Measurements from ENCODE around the gene PFDN2.
A peak's percentile ranks its signal among the peaks of the same experiment; 100 is the strongest.

PFDN2 gene

GRCh38 chr1:161117759-161118581 lies at the start of gene PFDN2, which contains the start of gene NIT1:
Gene PFDN2 (minus strand): TSS chr1:161118037. CDS start chr1:161118026, 11 bp downstream.
Gene NIT1 (plus strand): TSS chr1:161118105. CDS start chr1:161118177, 72 bp downstream.
- no peak for TF ChIP-seq CTCF (IDR thresholded peaks at IDR 0.05; ENCODE audit: extremely low read depth, missing control alignments)
- peak; percentile 91 for DNase-seq (ENCODE audit: low spot score)

- DNase-seq (ENCODE audit: low spot score) = no peak
- TF ChIP-seq CTCF (IDR thresholded peaks at IDR 0.05; ENCODE audit: extremely low read depth, missing control alignments) = no peak
Measured at GRCh38 chr1:161166669-161167548, 49.1 kb upstream of the PFDN2 start.

GRCh38 chr1:161165742-161166668 lies 48.2 kb upstream of the PFDN2 start, which contains the start of gene PPOX:
Gene PPOX (plus strand): TSS chr1:161166426. CDS start chr1:161166848, 422 bp downstream.
- TF ChIP-seq CTCF (IDR thresholded peaks at IDR 0.05; ENCODE audit: extremely low read depth, missing control alignments) = peak; percentile 37
- peak; percentile 90 for DNase-seq (ENCODE audit: low spot score)

- no peak for DNase-seq (ENCODE audit: low spot score)
- no peak for TF ChIP-seq CTCF (IDR thresholded peaks at IDR 0.05; ENCODE audit: extremely low read depth, missing control alignments)
Measured at GRCh38 chr1:161164901-161165610, 47.2 kb upstream of the PFDN2 start.

- no peak for DNase-seq (ENCODE audit: low spot score)
- TF ChIP-seq CTCF (IDR thresholded peaks at IDR 0.05; ENCODE audit: extremely low read depth, missing control alignments) = no peak
Measured at GRCh38 chr1:161163793-161164192, 46.0 kb upstream of the PFDN2 start.

- no peak for DNase-seq (ENCODE audit: low spot score)
- TF ChIP-seq CTCF (IDR thresholded peaks at IDR 0.05; ENCODE audit: extremely low read depth, missing control alignments) = no peak
Measured at GRCh38 chr1:161162806-161163205, 45.0 kb upstream of the PFDN2 start.

Measured in GM20000 (cell line).